GM21529 (cell line): ENCODE measurements around the gene MOGAT3.
"Not testable (repeated sequence)": the region's sequence is repeated elsewhere in the genome, so short reads cannot be mapped to it uniquely, and the experiment has no call there.

Experiments
- ATAC-seq: cut with Tn5 transposase; IDR thresholded peaks from one replicate; pipeline ENCODE4 v1.9.1; 2021; ENCODE audit not compliant: unreplicated experiment

Gene MOGAT3

DNA sequence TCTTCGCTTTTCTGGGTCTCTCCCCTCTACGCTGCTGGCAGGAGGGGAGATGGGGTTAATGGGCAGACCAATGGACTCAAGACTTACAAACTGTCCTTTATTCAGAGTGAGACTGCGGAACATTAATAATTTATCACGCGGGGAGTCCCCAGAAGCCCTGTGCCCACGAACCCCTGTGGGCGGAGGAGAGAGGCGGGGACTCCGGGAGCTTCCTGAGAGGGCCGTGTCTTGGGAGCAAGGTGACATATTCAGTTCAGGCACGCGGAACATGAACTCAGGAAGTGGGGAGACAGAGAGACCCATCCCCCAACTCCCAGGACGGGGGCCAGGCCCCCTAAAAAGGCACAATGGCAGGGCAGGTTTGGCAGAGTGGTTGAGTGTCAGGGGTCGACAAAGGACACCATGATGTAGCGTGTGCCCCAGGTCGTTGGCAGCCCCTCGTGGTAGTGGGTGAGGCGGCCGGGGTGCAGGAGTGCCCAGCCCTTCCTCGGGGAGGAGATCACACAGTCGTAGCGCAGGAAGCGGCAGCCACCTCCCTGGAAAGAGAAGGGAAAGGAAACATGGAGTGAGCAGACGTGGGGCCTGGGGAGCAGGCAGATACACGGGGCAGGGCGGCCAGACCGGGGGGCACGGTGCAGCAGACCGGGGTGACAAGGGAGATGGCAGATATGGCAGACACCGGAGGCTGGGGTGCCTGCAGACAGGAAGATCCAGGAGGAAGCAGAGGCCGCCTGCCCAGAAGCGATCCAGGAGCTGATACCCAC lies 5.2 kb upstream of the MOGAT3 start:
- ATAC-seq: no peak

DNA sequence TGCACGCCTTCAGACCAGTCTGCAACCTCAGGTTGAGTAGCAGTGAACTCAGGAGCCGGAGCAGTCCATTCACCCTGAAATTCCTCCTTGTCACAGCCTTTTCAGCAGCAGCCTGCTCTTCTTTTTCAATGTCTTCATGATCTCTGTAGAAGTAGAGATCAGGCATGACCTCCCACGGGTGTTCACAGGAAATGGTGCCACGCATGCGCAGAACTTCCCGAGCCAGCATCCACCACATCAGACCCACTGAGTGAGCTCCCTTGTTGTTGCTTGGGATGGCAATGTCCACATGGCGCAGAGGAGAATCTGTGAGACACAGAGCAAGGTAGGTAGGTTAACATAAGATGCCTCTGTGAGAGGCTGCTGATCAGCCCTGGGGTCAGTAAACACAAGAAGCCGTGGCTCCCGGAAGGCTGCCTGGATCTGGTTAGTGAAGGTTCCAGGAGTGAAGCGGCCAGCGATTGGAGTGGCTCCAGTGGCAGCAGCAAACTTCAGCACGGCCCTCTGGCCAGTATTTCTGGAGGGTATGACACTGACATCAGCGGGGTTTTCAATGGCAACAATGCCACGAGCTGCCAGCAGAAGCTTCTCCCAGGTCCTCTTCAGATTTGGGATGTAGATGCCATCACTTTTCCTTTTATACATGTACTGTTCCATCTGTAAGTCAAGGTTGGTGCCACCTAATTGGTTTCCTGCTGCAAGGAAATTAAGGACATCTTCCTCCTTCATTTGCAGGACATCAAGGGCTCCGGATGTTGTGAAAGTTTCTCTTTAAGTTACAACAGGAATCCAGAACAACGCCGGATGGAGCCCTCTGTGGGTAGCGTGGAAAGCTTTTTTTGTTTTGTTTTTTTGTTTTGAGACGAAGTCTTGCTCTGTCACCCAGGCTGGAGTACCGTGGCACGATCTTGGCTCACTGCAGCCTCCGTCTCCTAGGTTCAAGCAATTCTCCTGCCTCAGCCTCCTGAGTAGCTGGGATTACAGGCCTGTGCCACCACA lies 3.2 kb upstream of the MOGAT3 start:
- not testable (repeated sequence) for ATAC-seq

DNA sequence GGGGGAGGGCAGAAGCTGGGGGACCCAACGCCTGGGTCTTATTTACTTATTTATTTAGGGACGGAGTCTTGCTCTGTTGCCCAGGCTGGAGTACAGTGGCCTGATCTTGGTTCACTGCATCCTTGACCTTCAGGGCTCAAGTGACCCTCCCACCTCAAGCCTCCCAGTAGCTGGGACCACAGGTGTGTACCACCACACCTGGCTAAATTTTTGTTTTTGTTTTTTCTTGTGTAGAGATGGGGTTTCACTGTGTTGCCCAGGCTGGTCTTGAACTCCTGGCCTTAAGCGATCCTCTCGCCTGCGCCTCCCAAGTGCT lies 1.7 kb upstream of the MOGAT3 start:
- ATAC-seq: no peak

DNA sequence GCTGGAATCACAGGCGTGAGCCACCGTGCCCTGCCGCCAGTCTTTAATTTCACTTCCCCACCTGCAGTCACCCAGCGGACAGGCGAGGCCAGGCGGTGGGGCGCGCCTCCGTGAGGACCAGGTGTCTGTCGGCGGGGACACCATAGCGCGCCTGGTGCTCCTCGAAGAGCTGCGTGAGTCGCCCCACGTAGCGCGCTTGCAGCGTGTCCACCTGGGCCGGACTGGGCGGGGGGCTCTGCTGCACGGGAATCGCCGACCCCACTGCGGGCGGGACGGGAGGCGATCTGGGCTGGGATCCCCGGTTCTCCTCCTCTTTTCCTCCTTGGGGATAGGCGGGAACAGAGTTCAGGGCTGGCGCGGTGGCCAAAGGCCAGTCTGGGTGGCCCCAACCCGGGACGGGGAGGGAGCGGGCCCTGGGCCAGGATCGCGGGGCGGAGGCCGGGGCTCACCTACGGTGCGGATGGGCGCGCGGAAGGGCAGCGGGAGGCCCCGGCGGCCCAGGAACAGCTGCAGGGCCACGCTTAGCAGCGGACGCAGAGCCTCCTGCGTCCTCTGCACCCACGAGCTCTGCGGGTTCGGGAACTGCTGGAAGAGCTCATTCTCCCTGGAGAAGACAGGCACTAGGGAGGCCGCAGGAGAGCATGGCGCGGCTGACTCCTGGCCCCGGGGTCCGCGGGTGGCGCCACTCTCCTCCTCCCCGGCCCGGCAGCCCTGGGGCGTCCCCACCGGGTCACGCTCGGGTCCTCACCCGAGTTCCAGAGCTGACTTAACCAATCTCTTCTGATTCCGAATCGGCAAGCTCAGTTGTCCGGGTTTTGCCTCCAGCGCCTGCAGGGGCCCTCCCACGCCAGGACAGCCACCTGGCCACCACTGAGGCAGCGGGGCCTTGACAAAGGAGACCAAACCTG lies 1.1 kb upstream of the MOGAT3 start:
- ATAC-seq: no peak

DNA sequence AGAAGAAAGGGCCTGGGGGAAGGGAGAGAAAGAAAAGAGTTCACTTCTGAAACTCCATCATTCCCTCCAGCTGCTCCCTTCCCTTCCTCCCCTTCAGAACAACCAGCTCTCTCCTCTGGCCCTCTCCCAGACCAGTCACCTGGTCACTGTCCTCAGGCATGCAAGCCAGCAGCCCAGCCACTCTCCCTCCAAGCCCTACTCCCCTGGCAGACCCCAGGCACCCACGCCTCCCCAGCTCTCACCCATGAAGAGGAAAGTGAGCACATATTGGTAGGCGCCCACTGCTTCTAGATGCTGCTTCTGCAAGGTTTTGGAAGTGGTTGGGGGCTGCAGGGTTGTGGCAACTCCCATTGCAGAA lies 353 bp downstream of the MOGAT3 start:
- ATAC-seq: no peak

DNA sequence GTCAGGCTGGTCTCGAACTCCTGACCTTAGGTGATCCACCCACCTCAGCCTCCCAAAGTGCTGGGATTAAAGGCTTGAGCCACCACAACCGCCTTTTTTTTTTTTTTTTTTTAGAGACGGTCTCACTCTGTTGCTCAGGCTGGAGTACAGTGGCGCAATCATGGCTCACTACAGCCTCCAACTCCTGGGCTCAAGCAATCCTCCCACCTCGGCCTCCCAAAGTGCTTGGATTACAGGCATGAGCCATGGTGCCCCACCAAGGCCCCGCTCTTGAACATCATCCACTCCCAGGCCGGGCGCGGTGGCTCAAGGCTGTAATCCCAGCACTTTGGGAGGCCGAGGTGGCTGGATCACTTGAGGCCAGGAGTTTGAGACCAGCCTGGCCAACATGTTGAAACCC lies 1.3 kb downstream of the MOGAT3 start:
- ATAC-seq: not testable (repeated sequence)

DNA sequence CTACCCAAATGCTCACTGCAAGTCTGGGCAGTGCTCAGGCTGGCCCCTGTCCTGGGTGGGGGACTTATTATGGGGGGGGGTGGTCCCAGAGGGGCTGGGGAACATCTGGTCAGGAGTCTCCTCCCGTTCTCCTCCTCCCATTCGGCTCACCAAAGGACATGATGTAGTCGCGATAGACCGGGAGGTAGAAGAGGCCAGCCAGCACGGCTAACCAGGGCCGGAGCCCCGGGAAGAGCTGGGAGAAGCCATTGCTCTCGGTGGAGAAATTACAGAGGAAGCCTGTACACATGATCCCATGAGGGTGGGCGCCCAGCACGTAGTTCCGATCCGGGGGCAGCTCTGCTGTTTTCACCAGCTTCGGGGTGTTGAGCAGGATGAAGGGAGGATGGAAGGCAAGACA lies 2.4 kb downstream of the MOGAT3 start:
- ATAC-seq: no peak

DNA sequence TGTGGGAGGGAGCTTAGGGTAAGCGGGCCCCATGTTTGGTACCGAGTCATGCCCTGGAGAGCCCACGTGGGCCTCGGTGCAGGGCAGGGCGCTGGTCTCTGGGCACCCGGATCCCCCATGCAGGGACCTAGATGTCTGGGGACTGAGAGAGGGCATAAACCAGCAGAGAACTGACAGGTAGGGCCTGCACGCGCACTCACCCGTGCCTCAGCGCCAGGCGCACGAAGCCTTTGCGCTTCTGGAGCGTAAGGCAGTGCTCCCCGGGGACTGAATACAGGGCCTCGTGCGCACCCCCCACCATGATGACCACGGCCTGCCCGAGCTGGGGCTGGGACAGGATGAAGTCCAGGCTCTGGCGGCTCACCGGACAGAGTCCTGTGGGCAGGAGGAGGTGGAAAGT lies 2.8 kb downstream of the MOGAT3 start:
- no peak for ATAC-seq

DNA sequence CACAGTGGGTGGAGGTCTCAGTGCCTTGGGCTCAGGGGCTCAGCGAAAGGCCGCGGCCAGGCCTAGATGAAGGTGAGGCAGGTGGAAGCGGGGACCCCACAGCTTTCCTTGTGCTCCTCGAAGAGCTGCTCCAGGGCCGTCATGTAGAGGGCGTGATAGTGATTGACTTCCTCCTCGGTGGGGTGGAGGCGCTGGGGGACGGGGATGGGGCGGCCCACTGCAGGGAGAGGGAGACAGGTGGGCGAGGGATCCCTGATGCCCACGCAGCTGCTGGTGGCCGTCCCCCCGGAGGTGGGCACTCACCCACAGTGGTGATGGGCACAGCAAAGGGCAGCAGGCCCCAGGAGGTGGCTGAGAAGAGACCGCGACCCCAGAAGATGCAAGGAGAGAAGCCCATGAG lies 5.0 kb downstream of the MOGAT3 start:
- no peak for ATAC-seq

DNA sequence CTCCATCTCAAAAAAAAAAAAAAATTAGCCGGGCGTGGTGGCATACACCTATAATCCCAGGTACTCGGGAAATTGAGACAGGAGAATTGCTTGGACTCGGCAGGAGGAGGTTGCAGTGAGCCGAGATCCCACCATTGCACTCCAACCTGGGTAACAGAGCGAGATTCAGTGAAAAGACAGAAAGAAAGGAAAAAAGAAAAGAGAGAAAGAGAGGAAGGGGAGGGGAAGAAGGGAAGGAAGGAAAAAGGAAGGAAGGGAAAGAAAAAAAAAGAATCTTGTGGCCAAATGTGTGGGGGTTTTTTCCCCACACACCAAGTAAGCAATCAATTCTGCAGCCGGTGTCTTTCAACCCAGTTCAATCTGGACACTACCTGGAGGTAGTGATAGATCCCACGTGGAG lies 11.7 kb downstream of the MOGAT3 start:
- no peak for ATAC-seq

DNA sequence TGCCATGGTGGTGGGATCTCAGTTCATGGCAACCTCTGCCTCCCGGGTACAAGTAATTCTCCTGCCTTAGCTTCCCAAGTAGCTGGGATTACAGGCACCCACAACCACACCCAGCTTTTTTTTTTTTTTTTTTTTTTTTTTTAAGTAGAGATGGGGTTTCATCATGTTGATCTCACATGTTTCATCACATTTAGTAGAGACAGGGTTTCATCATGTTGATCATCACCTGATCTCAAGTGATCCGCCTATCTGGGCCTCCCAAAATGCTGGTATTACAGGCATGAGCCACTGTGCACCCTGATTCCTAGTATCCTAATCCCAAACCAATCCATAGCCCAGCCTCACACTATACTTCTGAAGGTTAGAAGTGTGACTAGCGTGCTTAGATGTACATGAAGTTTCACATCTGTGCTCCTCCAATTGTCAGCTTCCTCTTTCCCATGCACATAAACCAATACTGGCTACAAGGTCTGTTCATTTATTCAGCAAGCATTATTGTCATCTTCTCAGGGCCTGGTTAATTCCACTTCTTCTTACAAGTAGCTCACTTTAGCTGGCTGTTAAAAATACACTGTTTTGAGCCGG lies 13.9 kb downstream of the MOGAT3 start:
- no peak for ATAC-seq

DNA sequence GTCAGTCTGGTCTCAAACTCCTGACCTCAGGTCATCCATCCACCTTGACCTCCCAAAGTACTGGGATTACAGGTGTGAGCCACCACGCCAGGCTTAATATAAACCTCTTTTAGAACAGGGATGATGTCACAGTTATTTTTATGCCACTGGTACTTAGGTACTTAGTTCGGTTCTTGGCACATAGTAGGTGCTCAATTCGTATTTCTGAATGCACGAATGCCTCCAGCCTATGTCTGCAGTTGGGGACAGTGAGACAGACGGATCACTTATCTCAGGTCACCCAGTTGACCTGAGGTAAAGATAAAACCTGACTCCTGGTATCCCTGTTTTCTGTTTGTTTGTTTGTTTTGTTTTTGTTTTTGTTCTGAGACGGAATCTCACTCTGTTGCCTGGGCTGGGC lies 14.6 kb downstream of the MOGAT3 start:
- no peak for ATAC-seq

DNA sequence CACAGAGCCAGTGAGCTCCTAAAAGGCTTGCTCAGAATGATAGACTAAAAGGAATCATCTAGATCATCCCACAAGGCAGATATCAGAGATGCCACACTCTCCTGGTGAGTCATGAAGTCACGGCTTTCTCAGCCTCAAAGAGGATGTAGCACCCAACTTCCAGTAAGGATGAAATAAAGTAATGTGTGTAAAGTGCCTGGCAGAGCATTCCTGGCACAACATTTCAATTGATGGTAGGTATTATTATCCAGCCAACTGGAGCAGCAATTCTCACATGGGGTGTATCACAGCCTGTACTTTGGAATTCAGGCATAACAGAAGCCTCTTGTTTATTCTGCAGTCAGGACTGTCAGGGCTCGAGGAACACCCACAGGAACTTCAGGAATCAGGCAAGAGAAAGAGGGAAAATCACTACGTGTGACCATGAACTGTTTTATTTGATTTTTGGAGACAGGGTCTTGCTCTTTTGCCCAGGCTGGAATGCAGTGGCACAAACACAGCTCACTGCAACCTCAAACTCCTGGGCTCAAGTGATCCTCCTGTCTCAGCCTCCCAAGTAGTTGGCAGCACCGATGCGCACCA lies 15.5 kb downstream of the MOGAT3 start:
- no peak for ATAC-seq

DNA sequence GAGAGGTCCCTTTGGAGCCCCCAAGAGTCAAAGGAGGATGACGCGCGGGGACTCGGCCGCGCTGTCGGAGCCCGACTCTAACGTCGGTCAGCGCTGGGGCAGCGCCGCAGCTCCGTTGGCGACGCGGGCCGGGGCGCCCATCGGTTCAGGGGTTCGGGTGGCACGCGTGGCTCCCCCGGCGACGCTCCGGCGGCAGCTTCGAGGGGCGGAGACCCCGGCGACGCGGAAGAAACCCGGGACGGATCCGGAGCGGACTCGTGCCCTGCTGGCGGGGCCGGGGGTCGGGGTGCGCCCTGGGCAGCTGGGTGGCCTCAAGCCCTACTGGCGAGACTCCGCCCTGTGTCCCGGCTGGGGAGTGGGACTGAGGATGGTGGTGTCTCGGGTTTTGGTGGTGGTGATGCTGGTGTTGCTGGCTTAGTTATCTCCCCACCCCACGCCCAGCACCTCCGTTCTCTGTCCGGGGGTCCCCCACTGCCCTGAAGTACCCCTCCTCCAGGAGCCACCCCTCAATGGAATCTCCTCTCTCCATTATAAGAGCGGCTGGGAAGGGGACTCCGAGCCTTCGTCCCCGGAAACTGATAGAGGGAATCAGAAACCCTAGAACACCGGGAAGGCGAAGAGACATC lies 20.6 kb downstream of the MOGAT3 start, which contains the start of gene NAT16:
Gene NAT16 (minus strand): TSS at position 164 of the 626 bp plus-strand sequence. CDS start 5,486 bp downstream, outside the sequence.
- ATAC-seq: no peak

DNA sequence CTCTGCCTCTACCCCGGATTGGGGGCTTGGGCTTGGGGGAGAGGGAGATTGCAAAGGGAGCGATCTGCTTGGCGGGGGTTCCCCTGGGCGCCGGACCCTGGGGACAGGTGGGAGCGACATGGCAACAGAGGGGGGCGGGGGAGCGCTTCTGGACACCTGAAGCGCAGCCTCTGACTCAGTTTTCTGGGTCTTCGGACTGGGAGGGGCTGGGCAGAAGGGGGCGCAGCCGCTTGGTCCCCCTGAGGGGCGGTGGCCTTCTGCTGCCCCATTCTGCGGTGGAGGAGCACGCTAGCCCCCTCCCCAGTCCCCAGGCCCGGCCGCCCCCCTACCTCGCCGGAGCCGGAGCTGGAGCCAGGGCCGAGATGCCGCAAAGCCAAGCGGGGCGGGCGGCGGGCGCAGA lies 21.1 kb downstream of the MOGAT3 start:
- ATAC-seq: no peak

DNA sequence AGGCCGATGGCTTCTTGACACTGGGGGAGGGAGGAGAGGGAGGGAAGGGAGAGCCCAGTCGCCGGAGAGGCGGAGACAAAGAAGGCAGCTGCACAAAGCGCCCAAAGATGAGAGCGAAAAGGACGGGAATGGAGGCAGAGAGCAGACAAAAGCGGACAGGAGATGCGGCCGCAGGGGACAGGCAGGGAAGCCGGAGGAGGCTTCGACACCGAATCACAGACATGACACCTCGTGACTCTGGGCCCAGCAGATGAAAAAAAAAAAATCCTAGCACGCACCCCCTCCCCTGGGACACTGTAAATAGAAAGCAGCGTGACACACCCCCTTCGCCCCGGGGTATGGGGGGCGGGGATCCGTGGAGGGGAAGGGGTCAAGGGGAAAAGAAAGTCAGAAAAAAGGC lies 21.7 kb downstream of the MOGAT3 start:
- ATAC-seq: no peak

DNA sequence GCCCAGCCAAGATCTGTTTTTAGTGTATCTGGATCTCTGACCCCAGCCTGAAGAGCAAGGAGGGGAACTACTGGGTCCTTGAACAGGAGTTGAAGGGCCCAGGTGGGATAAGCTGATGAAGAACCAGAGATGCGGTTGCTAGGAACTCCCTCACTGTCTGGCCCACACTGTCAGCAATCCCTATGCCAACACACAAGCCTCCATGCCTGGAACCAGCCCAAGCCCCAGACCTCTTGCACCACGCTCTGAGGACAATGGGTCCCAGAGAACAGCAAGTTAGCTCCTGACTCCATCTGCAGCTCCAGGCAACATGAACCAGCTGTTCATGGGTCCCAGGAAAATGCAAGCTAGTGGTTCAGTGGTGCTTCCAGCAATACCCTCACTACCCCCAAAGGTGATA lies 23.2 kb downstream of the MOGAT3 start:
- ATAC-seq: no peak

DNA sequence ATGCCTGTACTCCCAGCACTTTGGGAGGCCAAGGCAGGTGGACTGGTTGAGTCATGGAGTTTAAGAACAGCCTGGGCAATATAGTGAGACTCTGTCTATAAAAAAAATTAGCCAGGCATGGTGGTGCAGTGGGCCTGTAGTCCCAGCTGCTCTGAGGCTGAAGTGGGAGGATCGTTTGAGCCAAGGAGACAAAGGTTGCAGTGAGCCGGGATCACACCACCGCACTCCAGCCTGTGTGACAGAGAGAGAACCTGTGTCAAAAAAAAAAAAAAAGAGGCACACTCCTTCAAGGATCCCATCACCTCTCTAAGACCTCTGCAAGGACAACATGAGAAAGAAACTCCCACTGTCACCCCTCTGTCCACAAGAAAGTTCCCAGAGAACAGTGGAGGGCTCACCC lies 25.2 kb downstream of the MOGAT3 start:
- ATAC-seq: no peak

DNA sequence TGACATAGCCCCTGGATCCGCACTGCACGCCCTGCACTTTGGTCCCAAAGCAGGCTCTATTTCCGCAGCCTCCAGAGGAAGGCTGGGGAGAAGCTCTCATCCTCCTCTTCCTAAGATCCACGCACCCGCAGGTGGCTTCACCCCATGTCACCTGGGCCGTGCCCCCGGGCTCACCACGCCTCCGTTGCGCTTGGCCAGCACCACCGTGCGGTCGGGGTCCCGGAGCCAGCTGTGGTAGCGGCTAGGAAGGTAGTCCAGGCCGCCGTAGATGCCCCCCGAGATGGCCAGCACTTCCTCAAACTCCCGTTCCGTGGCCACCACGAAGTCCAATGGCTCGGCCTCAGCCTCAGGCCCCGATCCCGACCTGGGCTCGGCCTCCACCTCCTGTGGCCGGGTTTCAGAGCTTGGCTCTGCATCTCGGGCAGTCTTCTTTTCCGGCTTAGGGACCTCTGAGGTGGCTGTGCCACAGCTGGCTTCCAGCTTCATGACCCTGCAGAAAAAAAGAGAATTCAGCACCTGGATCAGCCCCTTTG lies 26.4 kb downstream of the MOGAT3 start:
- ATAC-seq: no peak

DNA sequence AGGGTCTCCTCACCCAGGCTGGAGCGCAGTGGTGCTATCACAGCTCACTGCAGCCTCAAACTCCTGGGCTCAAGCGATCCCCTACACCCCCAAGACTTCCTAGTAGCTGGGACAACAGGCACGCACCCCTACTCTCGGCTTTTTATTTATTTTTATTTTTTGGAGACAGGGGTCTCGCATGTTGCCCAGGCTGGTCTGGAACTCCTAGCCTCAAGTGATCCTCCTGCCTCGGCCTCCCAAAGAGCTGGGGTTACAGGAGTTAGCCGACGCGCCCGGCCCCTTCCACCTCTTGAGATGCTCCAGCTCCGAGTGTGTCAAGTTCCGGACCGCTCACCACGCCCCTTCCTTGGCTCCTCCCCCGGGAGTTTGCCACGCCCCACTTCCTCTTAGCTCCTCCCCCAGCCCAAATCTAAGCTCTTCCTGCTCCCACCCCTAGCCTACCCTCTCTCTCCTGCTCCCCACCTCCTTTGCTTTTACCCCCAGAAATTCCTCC lies 27.0 kb downstream of the MOGAT3 start:
- no peak for ATAC-seq
